Stomach (tissue), 4 donors: Measurements from ENCODE around the gene ABCD2.

Experiments used
- CTCF ChIP-seq, 7 experiments: fragments of 450-650 bp in 4 of 7; fragments of 200-600 bp in 3 of 7; sonication (generic) in 3 of 7; IDR thresholded peaks; one replicate each; pipeline ENCODE4 v1.5.1; 2016 to 2019; ENCODE audit warnings: antibody characterized with exemption in 7 of 7, control low read depth in 2 of 7, mild to moderate bottlenecking in 1 of 7
- EP300 ChIP-seq: sonication (generic); formaldehyde crosslinking; IDR thresholded peaks from one replicate; pipeline ENCODE4 v1.6.1; 2017; ENCODE audit warnings: antibody characterized with exemption
- POLR2A ChIP-seq, 4 donors: fragments of 450-650 bp; IDR thresholded peaks; one replicate each; pipeline ENCODE4 v1.6.1; 2016; ENCODE audit warnings: antibody characterized with exemption in 4 of 4, control low read depth in 2 of 4, mild to moderate bottlenecking in 1 of 4, moderate library complexity in 1 of 4
- POLR2AphosphoS5 ChIP-seq, 3 donors: sonication (generic); formaldehyde crosslinking; IDR thresholded peaks; one replicate each; pipeline ENCODE4 v1.6.1; 2016; ENCODE audit warnings: antibody characterized with exemption in 3 of 3

- no peak for TF ChIP-seq POLR2AphosphoS5 (IDR thresholded peaks at IDR 0.05)
- TF ChIP-seq CTCF (IDR thresholded peaks at IDR 0.05): no peak
- TF ChIP-seq POLR2A (IDR thresholded peaks at IDR 0.05): no peak
- no peak for TF ChIP-seq EP300
Observed at GRCh38 chr12:39588348-39588747, 31.3 kb downstream of the ABCD2 start.
